HG03025 (cell line): ENCODE measurements around the gene KLRD1.
A peak's percentile ranks its signal among the peaks of the same experiment; 100 is the strongest.
"Not testable (repeated sequence)": the region's sequence is repeated elsewhere in the genome, so short reads cannot be mapped to it uniquely, and the experiment has no call there.

Experiments
- ATAC-seq: cut with Tn5 transposase; IDR thresholded peaks from one replicate; pipeline ENCODE4 v1.9.1; 2021; ENCODE audit warnings: mild to moderate bottlenecking, moderate library complexity; ENCODE audit not compliant: unreplicated experiment, low FRiP score

Gene KLRD1

GRCh38 chr12:10336196-10336595, 28.5 kb downstream of the KLRD1 start:
- not testable (repeated sequence) for ATAC-seq

GRCh38 chr12:10338470-10338869, 30.8 kb downstream of the KLRD1 start:
- not testable (repeated sequence) for ATAC-seq

GRCh38 chr12:10339053-10339840, 31.6 kb downstream of the KLRD1 start:
- no peak for ATAC-seq

GRCh38 chr12:10340946-10341345, 33.3 kb downstream of the KLRD1 start:
- ATAC-seq, result not testable (repeated sequence)

- ATAC-seq, result no peak
Observed at GRCh38 chr12:10341892-10342509, 34.3 kb downstream of the KLRD1 start.

GRCh38 chr12:10351457-10351856, 43.8 kb downstream of the KLRD1 start:
- not testable (repeated sequence) for ATAC-seq

- ATAC-seq, result no peak
Observed at GRCh38 chr12:10354071-10354470, 46.4 kb downstream of the KLRD1 start.

- no peak for ATAC-seq
Observed at GRCh38 chr12:10354502-10354901, 46.8 kb downstream of the KLRD1 start.

GRCh38 chr12:10358131-10358530, 50.5 kb downstream of the KLRD1 start:
- ATAC-seq, result no peak

GRCh38 chr12:10358969-10359368, 51.3 kb downstream of the KLRD1 start:
- ATAC-seq, result no peak

GRCh38 chr12:10361084-10361483, 53.4 kb downstream of the KLRD1 start:
- ATAC-seq, result no peak

GRCh38 chr12:10361622-10362021, 54.0 kb downstream of the KLRD1 start:
- no peak for ATAC-seq

- ATAC-seq, result no peak
Observed at GRCh38 chr12:10362325-10362724, 54.7 kb downstream of the KLRD1 start.

- ATAC-seq, result no peak
Observed at GRCh38 chr12:10362828-10363657, 55.4 kb downstream of the KLRD1 start.

- no peak for ATAC-seq
Observed at GRCh38 chr12:10363658-10363913, 55.9 kb downstream of the KLRD1 start.

- peak; percentile 91 for ATAC-seq
Observed at GRCh38 chr12:10363914-10364814, 56.5 kb downstream of the KLRD1 start.

- peak; percentile 52 for ATAC-seq
Observed at GRCh38 chr12:10364815-10365622, 57.3 kb downstream of the KLRD1 start.

- ATAC-seq, result no peak
Observed at GRCh38 chr12:10365696-10366405, 58.2 kb downstream of the KLRD1 start.

GRCh38 chr12:10366875-10367274, 59.2 kb downstream of the KLRD1 start:
- ATAC-seq, result no peak
